HG02840 (cell line): ENCODE measurements around the gene SLC4A1AP.
"Not testable (repeated sequence)": the region's sequence is repeated elsewhere in the genome, so short reads cannot be mapped to it uniquely, and the experiment has no call there.

ENCODE experiments used
- ATAC-seq: cut with Tn5 transposase; IDR thresholded peaks from one replicate; pipeline ENCODE4 v1.9.1; 2021; ENCODE audit warnings: mild to moderate bottlenecking, moderate library complexity, moderate number of reproducible peaks; ENCODE audit not compliant: unreplicated experiment, low FRiP score

SLC4A1AP gene

GRCh38 chr2:27663285-27664153, at the start of gene SLC4A1AP, which contains the start of gene SUPT7L:
Gene SLC4A1AP, plus strand, starts transcription at chr2:27663889. Its CDS starts 26 bp downstream, at chr2:27663915.
Gene SUPT7L, minus strand, starts transcription at chr2:27663614. Its CDS starts 1,422 bp downstream, at chr2:27662192.
- ATAC-seq, result peak; percentile 70

- no peak for ATAC-seq
Observed at GRCh38 chr2:27613985-27614384, 49.7 kb upstream of the SLC4A1AP start.

GRCh38 chr2:27615316-27615715, 48.4 kb upstream of the SLC4A1AP start:
- no peak for ATAC-seq

- no peak for ATAC-seq
Observed at GRCh38 chr2:27621524-27621923, 42.2 kb upstream of the SLC4A1AP start.

- no peak for ATAC-seq
Observed at GRCh38 chr2:27622921-27623384, 40.7 kb upstream of the SLC4A1AP start.

- ATAC-seq, result no peak
Observed at GRCh38 chr2:27624943-27625342, 38.7 kb upstream of the SLC4A1AP start.

GRCh38 chr2:27626323-27626722, 37.4 kb upstream of the SLC4A1AP start:
- not testable (repeated sequence) for ATAC-seq

GRCh38 chr2:27626921-27627320, 36.8 kb upstream of the SLC4A1AP start:
- ATAC-seq, result not testable (repeated sequence)

- peak; percentile 23 for ATAC-seq
Observed at GRCh38 chr2:27627963-27628766, 35.5 kb upstream of the SLC4A1AP start.

- peak; percentile 97 for ATAC-seq
Observed at GRCh38 chr2:27628767-27629709, 34.7 kb upstream of the SLC4A1AP start, which contains the start of the genes CCDC121 and GPN1. Gene CCDC121, minus strand, starts transcription at chr2:27629012. Its CDS starts 1,213 bp downstream, at chr2:27627799. Gene GPN1, plus strand, starts transcription at chr2:27629050. Its CDS starts 9 bp downstream, at chr2:27629059.

- ATAC-seq, result not testable (repeated sequence)
Observed at GRCh38 chr2:27630257-27630656, 33.4 kb upstream of the SLC4A1AP start.

- ATAC-seq, result no peak
Observed at GRCh38 chr2:27634291-27634690, 29.4 kb upstream of the SLC4A1AP start.

- ATAC-seq, result no peak
Observed at GRCh38 chr2:27636766-27637165, 26.9 kb upstream of the SLC4A1AP start.

- no peak for ATAC-seq
Observed at GRCh38 chr2:27638037-27638637, 25.6 kb upstream of the SLC4A1AP start.

- no peak for ATAC-seq
Observed at GRCh38 chr2:27638709-27639108, 25.0 kb upstream of the SLC4A1AP start.

GRCh38 chr2:27640722-27641245, 22.9 kb upstream of the SLC4A1AP start:
- no peak for ATAC-seq

GRCh38 chr2:27645197-27645596, 18.5 kb upstream of the SLC4A1AP start:
- no peak for ATAC-seq

- ATAC-seq, result no peak
Observed at GRCh38 chr2:27647289-27647688, 16.4 kb upstream of the SLC4A1AP start.

- no peak for ATAC-seq
Observed at GRCh38 chr2:27647737-27648136, 16.0 kb upstream of the SLC4A1AP start.
